Loucy (cell line): Measurements from ENCODE around the gene AKNA.
A peak's percentile ranks its signal among the peaks of the same experiment; 100 is the strongest.

Source experiments
- CTCF ChIP-seq: fragments of 200-600 bp; sonication (generic); conservative IDR thresholded peaks from 2 replicates; pipeline ENCODE4 v1.5.1; 2014; ENCODE audit warnings: mild to moderate bottlenecking, antibody characterized with exemption, low read length
- EZH2phosphoT487 ChIP-seq: fragments of 200-600 bp; IDR thresholded peaks from 2 replicates; pipeline ENCODE4 v1.6.1; 2018; ENCODE audit warnings: antibody characterized with exemption, mild to moderate bottlenecking, moderate library complexity, borderline replicate concordance

- TF ChIP-seq CTCF (peak; percentile 20; the same call in 1 of the 2 replicates), EZH2phosphoT487 (no peak)
Observed at GRCh38 chr9:114372921-114373448, 14.8 kb downstream of the AKNA start.
